Uterus (tissue), 2 donors: Measurements from ENCODE around the gene NTRK1.

Experiments used
- CTCF ChIP-seq, 4 experiments: fragments of 200-600 bp in 2 of 4; fragments of 450-650 bp in 2 of 4; sonication (generic) in 2 of 4; IDR thresholded peaks; one replicate each; pipeline ENCODE4 v1.5.1; 2016 to 2019; ENCODE audit warnings: antibody characterized with exemption in 4 of 4, mild to moderate bottlenecking in 2 of 4, moderate library complexity in 1 of 4
- POLR2A ChIP-seq, 2 donors: fragments of 450-650 bp; IDR thresholded peaks; one replicate each; pipeline ENCODE4 v1.6.1; 2016; ENCODE audit warnings: antibody characterized with exemption in 2 of 2, mild to moderate bottlenecking in 1 of 2, moderate library complexity in 1 of 2

- TF ChIP-seq CTCF (IDR thresholded peaks at IDR 0.05) (no peak), POLR2A (IDR thresholded peaks at IDR 0.05) (no peak)
Measured at GRCh38 chr1:156886583-156887281, 26.1 kb downstream of the NTRK1 start.
